HEK293 (cell line): ENCODE data around the gene GMPS.

Experiments used
- BCL11A ChIP-seq: fragments of 450-650 bp; formaldehyde crosslinking; IDR thresholded peaks from 2 replicates; pipeline ENCODE4 v1.5.1; 2016; ENCODE audit warnings: low read depth, missing biosample characterization, missing genetic modification characterization
- GLIS1 ChIP-seq: fragments of 450-650 bp; formaldehyde crosslinking; IDR thresholded peaks from 2 replicates; pipeline ENCODE4 v1.5.1; 2016; ENCODE audit warnings: missing biosample characterization, missing genetic modification characterization
- KLF8 ChIP-seq: fragments of 450-650 bp; formaldehyde crosslinking; IDR thresholded peaks from 2 replicates; pipeline ENCODE4 v1.5.1; 2016; ENCODE audit warnings: missing biosample characterization, missing genetic modification characterization
- MEIS1 ChIP-seq: sonication (generic); formaldehyde crosslinking; IDR thresholded peaks from 2 replicates; pipeline ENCODE4 v1.8.1; 2022; ENCODE audit warnings: missing genetic modification reagents, mild to moderate bottlenecking, borderline replicate concordance
- PRDM1 ChIP-seq: fragments of 450-650 bp; formaldehyde crosslinking; IDR thresholded peaks from 2 replicates; pipeline ENCODE4; 2016; ENCODE audit warnings: missing biosample characterization, missing genetic modification characterization
- SP7 ChIP-seq: fragments of 450-650 bp; formaldehyde crosslinking; IDR thresholded peaks from 2 replicates; pipeline ENCODE4 v1.5.1; 2016; ENCODE audit warnings: missing biosample characterization, missing genetic modification characterization
- ZNF114 ChIP-seq: fragments of 450-650 bp; formaldehyde crosslinking; IDR thresholded peaks from 2 replicates; pipeline ENCODE4 v1.5.0; 2017; ENCODE audit warnings: missing biosample characterization, missing genetic modification characterization
- ZNF146 ChIP-seq: fragments of 450-650 bp; formaldehyde crosslinking; IDR thresholded peaks from 2 replicates; pipeline ENCODE4 v1.5.1; 2016; ENCODE audit warnings: missing biosample characterization, missing genetic modification characterization
- ZNF248 ChIP-seq: fragments of 450-650 bp; formaldehyde crosslinking; IDR thresholded peaks from 2 replicates; pipeline ENCODE4 v1.5.1; 2017; ENCODE audit warnings: missing biosample characterization, missing genetic modification characterization
- ZNF335 ChIP-seq: fragments of 450-650 bp; formaldehyde crosslinking; conservative IDR thresholded peaks from 2 replicates; pipeline ENCODE4 v1.5.1; 2016; ENCODE audit warnings: missing biosample characterization, missing genetic modification characterization
- ZNF391 ChIP-seq: fragments of 450-650 bp; formaldehyde crosslinking; IDR thresholded peaks from 2 replicates; pipeline ENCODE4 v1.5.1; 2016; ENCODE audit warnings: low read depth, missing biosample characterization, missing genetic modification characterization, borderline replicate concordance
- ZNF529 ChIP-seq: fragments of 450-650 bp; formaldehyde crosslinking; IDR thresholded peaks from 2 replicates; pipeline ENCODE4 v1.5.1; 2017; ENCODE audit warnings: missing genetic modification characterization, missing biosample characterization; ENCODE audit not compliant: insufficient replicate concordance
- ZNF596 ChIP-seq: fragments of 450-650 bp; IDR thresholded peaks from 2 replicates; pipeline ENCODE4 v1.5.0; 2018; ENCODE audit warnings: missing biosample characterization, mild to moderate bottlenecking, missing genetic modification characterization, moderate library complexity
- ZNF629 ChIP-seq: fragments of 450-650 bp; formaldehyde crosslinking; IDR thresholded peaks from 2 replicates; pipeline ENCODE4 v1.5.1; 2017; ENCODE audit warnings: missing biosample characterization, missing genetic modification characterization
- ZNF707 ChIP-seq: fragments of 450-650 bp; formaldehyde crosslinking; IDR thresholded peaks from 2 replicates; pipeline ENCODE4 v1.5.1; 2016; ENCODE audit warnings: missing biosample characterization, missing genetic modification characterization
- ZNF837 ChIP-seq: fragments of 450-650 bp; formaldehyde crosslinking; IDR thresholded peaks from 2 replicates; pipeline ENCODE4 v1.5.1; 2016; ENCODE audit warnings: missing biosample characterization, missing genetic modification characterization
- TF ChIP-seq, protein P1 (sequence below): fragments of 450-650 bp; formaldehyde crosslinking; conservative IDR thresholded peaks from 2 replicates; pipeline ENCODE4 v1.5.1; 2016; ENCODE audit warnings: low read depth, missing biosample characterization, missing genetic modification characterization
- TF ChIP-seq, protein P2 (sequence below): fragments of 450-650 bp; formaldehyde crosslinking; IDR thresholded peaks from 2 replicates; pipeline ENCODE4 v1.5.1; 2017; ENCODE audit warnings: missing biosample characterization, missing genetic modification characterization
- TF ChIP-seq, protein P3 (sequence below): fragments of 450-650 bp; IDR thresholded peaks from 2 replicates; pipeline ENCODE4 v1.5.1; 2018; ENCODE audit warnings: missing biosample characterization, mild to moderate bottlenecking, missing genetic modification characterization
- TF ChIP-seq, protein P4 (sequence below): fragments of 450-650 bp; formaldehyde crosslinking; IDR thresholded peaks from 2 replicates; pipeline ENCODE4 v1.5.1; 2016; ENCODE audit warnings: missing biosample characterization, missing genetic modification characterization
- TF ChIP-seq, protein P5 (sequence below): fragments of 450-650 bp; formaldehyde crosslinking; IDR thresholded peaks from 2 replicates; pipeline ENCODE4 v1.5.1; 2017; ENCODE audit warnings: missing biosample characterization, missing genetic modification characterization
- TF ChIP-seq, protein P6 (sequence below): fragments of 450-650 bp; formaldehyde crosslinking; IDR thresholded peaks from 2 replicates; pipeline ENCODE4 v1.5.1; 2017; ENCODE audit warnings: missing biosample characterization, missing genetic modification characterization
- TF ChIP-seq, protein P7 (sequence below): fragments of 450-650 bp; formaldehyde crosslinking; IDR thresholded peaks from 2 replicates; pipeline ENCODE4 v1.5.1; 2016; ENCODE audit warnings: missing biosample characterization, missing genetic modification characterization

Gene GMPS

DNA sequence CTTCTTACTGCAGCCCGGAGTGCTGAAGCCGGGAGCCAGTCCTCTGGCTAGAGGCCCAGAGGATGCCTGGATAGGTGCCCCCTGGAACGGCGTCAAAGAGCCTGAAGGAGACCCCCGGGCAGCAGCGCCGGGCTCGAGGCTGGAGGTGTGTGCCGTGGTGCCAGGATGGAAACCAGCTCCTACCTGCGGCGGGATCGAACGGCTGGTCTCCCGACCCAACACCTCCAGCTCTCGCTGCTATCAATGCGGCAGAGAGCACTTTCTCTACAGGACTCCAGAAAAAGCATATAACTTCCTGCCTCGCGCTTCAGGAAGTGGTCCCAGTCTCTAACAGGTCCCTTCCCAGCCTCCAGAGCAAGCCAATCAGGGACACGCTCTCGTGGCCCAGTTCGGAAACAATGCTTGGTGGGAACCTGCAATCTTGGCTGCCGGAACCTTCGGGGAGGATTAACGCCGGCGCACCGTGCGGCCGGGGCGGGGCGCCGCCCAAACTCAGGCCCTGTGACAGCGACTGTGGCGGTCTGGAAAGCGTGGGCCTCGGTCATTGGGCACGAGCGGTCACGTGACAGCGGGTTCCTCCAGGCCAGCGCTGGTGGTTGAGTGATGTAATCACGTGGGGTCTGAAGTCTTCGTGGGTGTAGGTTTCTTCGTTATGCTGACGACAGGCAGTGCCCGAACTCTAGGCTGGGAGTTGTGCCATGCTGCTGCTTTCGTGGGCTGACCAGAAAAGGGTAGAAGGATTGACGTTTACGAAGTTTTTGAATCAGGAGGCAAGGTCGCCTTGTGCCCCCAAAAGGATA lies 16.1 kb upstream of the GMPS start, which contains the start of gene SLC33A1 (continued):
- TF ChIP-seq, protein P1, sequence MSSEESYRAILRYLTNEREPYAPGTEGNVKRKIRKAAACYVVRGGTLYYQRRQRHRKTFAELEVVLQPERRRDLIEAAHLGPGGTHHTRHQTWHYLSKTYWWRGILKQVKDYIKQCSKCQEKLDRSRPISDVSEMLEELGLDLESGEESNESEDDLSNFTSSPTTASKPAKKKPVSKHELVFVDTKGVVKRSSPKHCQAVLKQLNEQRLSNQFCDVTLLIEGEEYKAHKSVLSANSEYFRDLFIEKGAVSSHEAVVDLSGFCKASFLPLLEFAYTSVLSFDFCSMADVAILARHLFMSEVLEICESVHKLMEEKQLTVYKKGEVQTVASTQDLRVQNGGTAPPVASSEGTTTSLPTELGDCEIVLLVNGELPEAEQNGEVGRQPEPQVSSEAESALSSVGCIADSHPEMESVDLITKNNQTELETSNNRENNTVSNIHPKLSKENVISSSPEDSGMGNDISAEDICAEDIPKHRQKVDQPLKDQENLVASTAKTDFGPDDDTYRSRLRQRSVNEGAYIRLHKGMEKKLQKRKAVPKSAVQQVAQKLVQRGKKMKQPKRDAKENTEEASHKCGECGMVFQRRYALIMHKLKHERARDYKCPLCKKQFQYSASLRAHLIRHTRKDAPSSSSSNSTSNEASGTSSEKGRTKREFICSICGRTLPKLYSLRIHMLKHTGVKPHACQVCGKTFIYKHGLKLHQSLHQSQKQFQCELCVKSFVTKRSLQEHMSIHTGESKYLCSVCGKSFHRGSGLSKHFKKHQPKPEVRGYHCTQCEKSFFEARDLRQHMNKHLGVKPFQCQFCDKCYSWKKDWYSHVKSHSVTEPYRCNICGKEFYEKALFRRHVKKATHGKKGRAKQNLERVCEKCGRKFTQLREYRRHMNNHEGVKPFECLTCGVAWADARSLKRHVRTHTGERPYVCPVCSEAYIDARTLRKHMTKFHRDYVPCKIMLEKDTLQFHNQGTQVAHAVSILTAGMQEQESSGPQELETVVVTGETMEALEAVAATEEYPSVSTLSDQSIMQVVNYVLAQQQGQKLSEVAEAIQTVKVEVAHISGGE, result peak; percentile 99
- TF ChIP-seq, protein P2, sequence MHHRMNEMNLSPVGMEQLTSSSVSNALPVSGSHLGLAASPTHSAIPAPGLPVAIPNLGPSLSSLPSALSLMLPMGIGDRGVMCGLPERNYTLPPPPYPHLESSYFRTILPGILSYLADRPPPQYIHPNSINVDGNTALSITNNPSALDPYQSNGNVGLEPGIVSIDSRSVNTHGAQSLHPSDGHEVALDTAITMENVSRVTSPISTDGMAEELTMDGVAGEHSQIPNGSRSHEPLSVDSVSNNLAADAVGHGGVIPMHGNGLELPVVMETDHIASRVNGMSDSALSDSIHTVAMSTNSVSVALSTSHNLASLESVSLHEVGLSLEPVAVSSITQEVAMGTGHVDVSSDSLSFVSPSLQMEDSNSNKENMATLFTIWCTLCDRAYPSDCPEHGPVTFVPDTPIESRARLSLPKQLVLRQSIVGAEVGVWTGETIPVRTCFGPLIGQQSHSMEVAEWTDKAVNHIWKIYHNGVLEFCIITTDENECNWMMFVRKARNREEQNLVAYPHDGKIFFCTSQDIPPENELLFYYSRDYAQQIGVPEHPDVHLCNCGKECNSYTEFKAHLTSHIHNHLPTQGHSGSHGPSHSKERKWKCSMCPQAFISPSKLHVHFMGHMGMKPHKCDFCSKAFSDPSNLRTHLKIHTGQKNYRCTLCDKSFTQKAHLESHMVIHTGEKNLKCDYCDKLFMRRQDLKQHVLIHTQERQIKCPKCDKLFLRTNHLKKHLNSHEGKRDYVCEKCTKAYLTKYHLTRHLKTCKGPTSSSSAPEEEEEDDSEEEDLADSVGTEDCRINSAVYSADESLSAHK, result no peak
- TF ChIP-seq ZNF248 (tag by site-specific recombination), result no peak
- TF ChIP-seq, protein P3, sequence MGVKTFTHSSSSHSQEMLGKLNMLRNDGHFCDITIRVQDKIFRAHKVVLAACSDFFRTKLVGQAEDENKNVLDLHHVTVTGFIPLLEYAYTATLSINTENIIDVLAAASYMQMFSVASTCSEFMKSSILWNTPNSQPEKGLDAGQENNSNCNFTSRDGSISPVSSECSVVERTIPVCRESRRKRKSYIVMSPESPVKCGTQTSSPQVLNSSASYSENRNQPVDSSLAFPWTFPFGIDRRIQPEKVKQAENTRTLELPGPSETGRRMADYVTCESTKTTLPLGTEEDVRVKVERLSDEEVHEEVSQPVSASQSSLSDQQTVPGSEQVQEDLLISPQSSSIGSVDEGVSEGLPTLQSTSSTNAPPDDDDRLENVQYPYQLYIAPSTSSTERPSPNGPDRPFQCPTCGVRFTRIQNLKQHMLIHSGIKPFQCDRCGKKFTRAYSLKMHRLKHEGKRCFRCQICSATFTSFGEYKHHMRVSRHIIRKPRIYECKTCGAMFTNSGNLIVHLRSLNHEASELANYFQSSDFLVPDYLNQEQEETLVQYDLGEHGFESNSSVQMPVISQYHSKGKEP (tag by site-specific recombination), result peak; percentile 81
- TF ChIP-seq GLIS1 (tag by site-specific recombination), result peak; percentile 73
- peak; percentile 75; the same call in 1 of the 2 replicates for TF ChIP-seq ZNF391
- TF ChIP-seq, protein P4, sequence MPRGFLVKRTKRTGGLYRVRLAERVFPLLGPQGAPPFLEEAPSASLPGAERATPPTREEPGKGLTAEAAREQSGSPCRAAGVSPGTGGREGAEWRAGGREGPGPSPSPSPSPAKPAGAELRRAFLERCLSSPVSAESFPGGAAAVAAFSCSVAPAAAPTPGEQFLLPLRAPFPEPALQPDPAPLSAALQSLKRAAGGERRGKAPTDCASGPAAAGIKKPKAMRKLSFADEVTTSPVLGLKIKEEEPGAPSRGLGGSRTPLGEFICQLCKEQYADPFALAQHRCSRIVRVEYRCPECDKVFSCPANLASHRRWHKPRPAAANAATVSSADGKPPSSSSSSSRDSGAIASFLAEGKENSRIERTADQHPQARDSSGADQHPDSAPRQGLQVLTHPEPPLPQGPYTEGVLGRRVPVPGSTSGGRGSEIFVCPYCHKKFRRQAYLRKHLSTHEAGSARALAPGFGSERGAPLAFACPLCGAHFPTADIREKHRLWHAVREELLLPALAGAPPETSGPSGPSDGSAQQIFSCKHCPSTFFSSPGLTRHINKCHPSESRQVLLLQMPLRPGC, result peak; percentile 86
- TF ChIP-seq PRDM1 (tag by site-specific recombination), result peak; percentile 63
- TF ChIP-seq, protein P5, sequence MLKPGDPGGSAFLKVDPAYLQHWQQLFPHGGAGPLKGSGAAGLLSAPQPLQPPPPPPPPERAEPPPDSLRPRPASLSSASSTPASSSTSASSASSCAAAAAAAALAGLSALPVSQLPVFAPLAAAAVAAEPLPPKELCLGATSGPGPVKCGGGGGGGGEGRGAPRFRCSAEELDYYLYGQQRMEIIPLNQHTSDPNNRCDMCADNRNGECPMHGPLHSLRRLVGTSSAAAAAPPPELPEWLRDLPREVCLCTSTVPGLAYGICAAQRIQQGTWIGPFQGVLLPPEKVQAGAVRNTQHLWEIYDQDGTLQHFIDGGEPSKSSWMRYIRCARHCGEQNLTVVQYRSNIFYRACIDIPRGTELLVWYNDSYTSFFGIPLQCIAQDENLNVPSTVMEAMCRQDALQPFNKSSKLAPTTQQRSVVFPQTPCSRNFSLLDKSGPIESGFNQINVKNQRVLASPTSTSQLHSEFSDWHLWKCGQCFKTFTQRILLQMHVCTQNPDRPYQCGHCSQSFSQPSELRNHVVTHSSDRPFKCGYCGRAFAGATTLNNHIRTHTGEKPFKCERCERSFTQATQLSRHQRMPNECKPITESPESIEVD (tag by site-specific recombination), result no peak; the same call in 1 of the 2 replicates
- no peak for TF ChIP-seq ZNF529 (tag by site-specific recombination)
- TF ChIP-seq SP7, result peak; percentile 94
- TF ChIP-seq MEIS1 (CRISPR knock-in tag), result no peak
- peak; percentile 69; the same call in 1 of the 2 replicates for TF ChIP-seq ZNF335 (tag by site-specific recombination)
- peak; percentile 97 for TF ChIP-seq KLF8 (tag by site-specific recombination)
- no peak for TF ChIP-seq ZNF707 (tag by site-specific recombination)
- TF ChIP-seq ZNF146 (tag by site-specific recombination), result peak; percentile 61; the same call in 1 of the 2 replicates
- no peak for TF ChIP-seq ZNF837
- peak; percentile 93 for TF ChIP-seq ZNF629 (tag by site-specific recombination)
- TF ChIP-seq BCL11A (tag by site-specific recombination), result no peak
- TF ChIP-seq, protein P6, sequence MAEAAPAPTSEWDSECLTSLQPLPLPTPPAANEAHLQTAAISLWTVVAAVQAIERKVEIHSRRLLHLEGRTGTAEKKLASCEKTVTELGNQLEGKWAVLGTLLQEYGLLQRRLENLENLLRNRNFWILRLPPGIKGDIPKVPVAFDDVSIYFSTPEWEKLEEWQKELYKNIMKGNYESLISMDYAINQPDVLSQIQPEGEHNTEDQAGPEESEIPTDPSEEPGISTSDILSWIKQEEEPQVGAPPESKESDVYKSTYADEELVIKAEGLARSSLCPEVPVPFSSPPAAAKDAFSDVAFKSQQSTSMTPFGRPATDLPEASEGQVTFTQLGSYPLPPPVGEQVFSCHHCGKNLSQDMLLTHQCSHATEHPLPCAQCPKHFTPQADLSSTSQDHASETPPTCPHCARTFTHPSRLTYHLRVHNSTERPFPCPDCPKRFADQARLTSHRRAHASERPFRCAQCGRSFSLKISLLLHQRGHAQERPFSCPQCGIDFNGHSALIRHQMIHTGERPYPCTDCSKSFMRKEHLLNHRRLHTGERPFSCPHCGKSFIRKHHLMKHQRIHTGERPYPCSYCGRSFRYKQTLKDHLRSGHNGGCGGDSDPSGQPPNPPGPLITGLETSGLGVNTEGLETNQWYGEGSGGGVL (tag by site-specific recombination), result no peak
- no peak for TF ChIP-seq ZNF596 (tag by site-specific recombination)
- TF ChIP-seq, protein P7, sequence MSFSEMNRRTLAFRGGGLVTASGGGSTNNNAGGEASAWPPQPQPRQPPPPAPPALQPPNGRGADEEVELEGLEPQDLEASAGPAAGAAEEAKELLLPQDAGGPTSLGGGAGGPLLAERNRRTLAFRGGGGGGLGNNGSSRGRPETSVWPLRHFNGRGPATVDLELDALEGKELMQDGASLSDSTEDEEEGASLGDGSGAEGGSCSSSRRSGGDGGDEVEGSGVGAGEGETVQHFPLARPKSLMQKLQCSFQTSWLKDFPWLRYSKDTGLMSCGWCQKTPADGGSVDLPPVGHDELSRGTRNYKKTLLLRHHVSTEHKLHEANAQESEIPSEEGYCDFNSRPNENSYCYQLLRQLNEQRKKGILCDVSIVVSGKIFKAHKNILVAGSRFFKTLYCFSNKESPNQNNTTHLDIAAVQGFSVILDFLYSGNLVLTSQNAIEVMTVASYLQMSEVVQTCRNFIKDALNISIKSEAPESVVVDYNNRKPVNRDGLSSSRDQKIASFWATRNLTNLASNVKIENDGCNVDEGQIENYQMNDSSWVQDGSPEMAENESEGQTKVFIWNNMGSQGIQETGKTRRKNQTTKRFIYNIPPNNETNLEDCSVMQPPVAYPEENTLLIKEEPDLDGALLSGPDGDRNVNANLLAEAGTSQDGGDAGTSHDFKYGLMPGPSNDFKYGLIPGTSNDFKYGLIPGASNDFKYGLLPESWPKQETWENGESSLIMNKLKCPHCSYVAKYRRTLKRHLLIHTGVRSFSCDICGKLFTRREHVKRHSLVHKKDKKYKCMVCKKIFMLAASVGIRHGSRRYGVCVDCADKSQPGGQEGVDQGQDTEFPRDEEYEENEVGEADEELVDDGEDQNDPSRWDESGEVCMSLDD (tag by site-specific recombination), result 0 out of 2 replicates have a peak, but pooled peaks have one; percentile 35
- TF ChIP-seq ZNF114 (tag by site-specific recombination), result no peak
